Measurements from ENCODE around the gene PEX26. TPM values are rescaled to one million over a fixed set of nuclear protein-coding genes. Genes with fewer than 3 reads are reported as not detected.

The PEX26 gene
- total RNA-seq, 1 experiment from 2014 or later, result 21.9 TPM

DNA sequence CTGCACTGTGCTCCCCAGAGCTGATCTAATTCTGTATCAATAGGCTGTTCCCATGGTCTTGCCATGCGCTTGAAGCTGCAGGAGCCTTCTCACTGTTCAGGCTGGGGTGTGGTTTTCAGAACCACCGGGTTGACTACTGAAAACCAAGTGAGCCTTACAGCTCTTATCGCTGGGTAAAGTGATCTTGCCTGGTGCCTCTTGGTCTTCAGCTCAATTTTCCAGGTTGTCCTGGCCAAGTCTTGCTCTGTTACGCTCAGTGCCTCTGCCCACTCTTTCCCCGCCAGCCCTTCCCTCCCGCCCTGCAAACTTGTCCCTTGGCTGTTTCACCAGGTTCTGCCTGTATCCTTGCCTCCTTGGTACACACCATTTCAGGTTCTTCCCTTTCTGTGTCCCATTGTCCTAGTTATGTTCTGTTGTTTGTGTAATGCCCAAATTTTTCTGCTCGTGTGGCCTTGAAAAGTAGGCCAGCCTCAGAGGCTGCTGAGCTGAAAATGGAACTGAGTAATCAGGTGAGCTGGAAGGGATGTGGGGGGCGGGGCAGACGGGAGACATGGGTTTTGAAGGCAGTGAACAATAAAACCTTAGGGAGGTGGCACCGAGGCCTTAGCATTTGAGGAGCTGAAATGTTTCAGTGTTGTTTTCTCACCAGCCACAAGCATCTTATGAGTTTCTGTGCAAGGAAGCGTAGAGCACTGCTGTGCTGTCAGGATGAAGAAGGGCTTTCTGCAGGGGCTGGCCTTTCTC, 11.2 kb downstream of the PEX26 start:
- peaks cover 4% of the 10 kb centered on the region; the same call in 1 of the 2 replicates for H3K4me1 ChIP-seq (ENCODE audit: control insufficient read depth, insufficient read depth, low read length)
- ChIA-PET CTCF (no interaction called here), POLR2A (interaction anchor here (0.6 kb wide), 1 partner anchor 10 kb away, joined by 3 read pairs; no protein-coding TSS in a partner anchor)
- in situ Hi-C loops (cut with HindIII; ENCODE audit: low pct_unique_long_range_greater_than_20kb, low sequenced_read_pairs), result no loop called here
- no peaks in the 10 kb centered on the region for H3K27me3 ChIP-seq (ENCODE audit: control insufficient read depth, insufficient read depth, low read length)
- H3K36me3 ChIP-seq (ENCODE audit: control insufficient read depth, insufficient read depth, low read length), result no peaks in the 10 kb centered on the region
- no peak for TF ChIP-seq TCF7L2 (IDR thresholded peaks at IDR 0.05; ENCODE audit: low read depth, low read length)
- TF ChIP-seq, protein P1, sequence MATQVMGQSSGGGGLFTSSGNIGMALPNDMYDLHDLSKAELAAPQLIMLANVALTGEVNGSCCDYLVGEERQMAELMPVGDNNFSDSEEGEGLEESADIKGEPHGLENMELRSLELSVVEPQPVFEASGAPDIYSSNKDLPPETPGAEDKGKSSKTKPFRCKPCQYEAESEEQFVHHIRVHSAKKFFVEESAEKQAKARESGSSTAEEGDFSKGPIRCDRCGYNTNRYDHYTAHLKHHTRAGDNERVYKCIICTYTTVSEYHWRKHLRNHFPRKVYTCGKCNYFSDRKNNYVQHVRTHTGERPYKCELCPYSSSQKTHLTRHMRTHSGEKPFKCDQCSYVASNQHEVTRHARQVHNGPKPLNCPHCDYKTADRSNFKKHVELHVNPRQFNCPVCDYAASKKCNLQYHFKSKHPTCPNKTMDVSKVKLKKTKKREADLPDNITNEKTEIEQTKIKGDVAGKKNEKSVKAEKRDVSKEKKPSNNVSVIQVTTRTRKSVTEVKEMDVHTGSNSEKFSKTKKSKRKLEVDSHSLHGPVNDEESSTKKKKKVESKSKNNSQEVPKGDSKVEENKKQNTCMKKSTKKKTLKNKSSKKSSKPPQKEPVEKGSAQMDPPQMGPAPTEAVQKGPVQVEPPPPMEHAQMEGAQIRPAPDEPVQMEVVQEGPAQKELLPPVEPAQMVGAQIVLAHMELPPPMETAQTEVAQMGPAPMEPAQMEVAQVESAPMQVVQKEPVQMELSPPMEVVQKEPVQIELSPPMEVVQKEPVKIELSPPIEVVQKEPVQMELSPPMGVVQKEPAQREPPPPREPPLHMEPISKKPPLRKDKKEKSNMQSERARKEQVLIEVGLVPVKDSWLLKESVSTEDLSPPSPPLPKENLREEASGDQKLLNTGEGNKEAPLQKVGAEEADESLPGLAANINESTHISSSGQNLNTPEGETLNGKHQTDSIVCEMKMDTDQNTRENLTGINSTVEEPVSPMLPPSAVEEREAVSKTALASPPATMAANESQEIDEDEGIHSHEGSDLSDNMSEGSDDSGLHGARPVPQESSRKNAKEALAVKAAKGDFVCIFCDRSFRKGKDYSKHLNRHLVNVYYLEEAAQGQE (IDR thresholded peaks at IDR 0.05; ENCODE audit: insufficient read depth in 1 of 2, low read depth in 2 of 2, low read length in 1 of 2), result no peak
- TF ChIP-seq POLR2AphosphoS5 (IDR thresholded peaks at IDR 0.05; ENCODE audit: low read depth, low read length), result no peak
- no peak for TF ChIP-seq SIN3A (IDR thresholded peaks at IDR 0.05; ENCODE audit: borderline replicate concordance, insufficient read depth, low read depth, low read length)
- TF ChIP-seq, protein P2, sequence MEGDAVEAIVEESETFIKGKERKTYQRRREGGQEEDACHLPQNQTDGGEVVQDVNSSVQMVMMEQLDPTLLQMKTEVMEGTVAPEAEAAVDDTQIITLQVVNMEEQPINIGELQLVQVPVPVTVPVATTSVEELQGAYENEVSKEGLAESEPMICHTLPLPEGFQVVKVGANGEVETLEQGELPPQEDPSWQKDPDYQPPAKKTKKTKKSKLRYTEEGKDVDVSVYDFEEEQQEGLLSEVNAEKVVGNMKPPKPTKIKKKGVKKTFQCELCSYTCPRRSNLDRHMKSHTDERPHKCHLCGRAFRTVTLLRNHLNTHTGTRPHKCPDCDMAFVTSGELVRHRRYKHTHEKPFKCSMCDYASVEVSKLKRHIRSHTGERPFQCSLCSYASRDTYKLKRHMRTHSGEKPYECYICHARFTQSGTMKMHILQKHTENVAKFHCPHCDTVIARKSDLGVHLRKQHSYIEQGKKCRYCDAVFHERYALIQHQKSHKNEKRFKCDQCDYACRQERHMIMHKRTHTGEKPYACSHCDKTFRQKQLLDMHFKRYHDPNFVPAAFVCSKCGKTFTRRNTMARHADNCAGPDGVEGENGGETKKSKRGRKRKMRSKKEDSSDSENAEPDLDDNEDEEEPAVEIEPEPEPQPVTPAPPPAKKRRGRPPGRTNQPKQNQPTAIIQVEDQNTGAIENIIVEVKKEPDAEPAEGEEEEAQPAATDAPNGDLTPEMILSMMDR (IDR thresholded peaks at IDR 0.05), result no peak
- DNase-seq (ENCODE audit: low read depth, low spot score) (no peak), ATAC-seq (no peak)
- no TSS peak for BruUV-seq (replicated peaks)
- intact Hi-C loops (cut with micrococcal nuclease; ENCODE audit: unreplicated experiment), result no loop called here
- no peak overlapping the region for H3K27ac ChIP-seq (ENCODE audit: low read length)
- no peaks in the 10 kb centered on the region for H3K9me3 ChIP-seq (ENCODE audit: control insufficient read depth, insufficient read depth, low read depth, low read length)
- H3K4me3 ChIP-seq (ENCODE audit: low read depth in 2 of 2, low read length in 2 of 2), result no peak overlapping the region

DNA sequence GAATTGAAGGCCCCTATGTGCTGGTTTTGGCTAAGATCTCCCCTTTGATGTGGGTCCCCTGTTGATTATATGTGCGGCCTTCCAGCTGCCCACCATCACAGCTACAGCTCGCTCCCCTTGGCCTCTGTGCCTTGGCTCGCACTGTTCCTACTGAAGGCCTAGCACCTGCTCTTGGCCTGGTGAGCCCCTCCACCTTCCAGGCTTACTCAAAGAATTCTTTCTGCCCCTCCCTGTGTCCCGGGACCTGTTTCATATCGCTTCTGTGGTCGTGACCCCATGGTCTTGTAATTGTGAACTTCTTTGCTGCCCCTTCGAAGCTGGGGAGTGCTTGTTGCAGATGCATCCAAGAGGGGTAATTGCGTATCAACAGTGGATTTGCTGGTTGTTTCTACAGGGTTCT, 12.5 kb downstream of the PEX26 start:
- DNase-seq (ENCODE audit: low read depth, low spot score), result no peak
- Histone ChIP-seq H3K27ac (ENCODE audit: low read length) (no peak overlapping the region), H3K4me3 (ENCODE audit: low read depth in 2 of 2, low read length in 2 of 2) (no peak overlapping the region), H3K27me3 (ENCODE audit: control insufficient read depth, insufficient read depth, low read length) (no peaks in the 10 kb centered on the region), H3K4me1 (ENCODE audit: control insufficient read depth, insufficient read depth, low read length) (peaks cover 4% of the 10 kb centered on the region; the same call in 1 of the 2 replicates), H3K36me3 (ENCODE audit: control insufficient read depth, insufficient read depth, low read length) (no peaks in the 10 kb centered on the region), H3K9me3 (ENCODE audit: control insufficient read depth, insufficient read depth, low read depth, low read length) (no peaks in the 10 kb centered on the region)
- intact Hi-C loops (cut with micrococcal nuclease; ENCODE audit: unreplicated experiment), result no loop called here
- POLR2A ChIA-PET, result no interaction called here
- CTCF ChIA-PET, result no interaction called here
- in situ Hi-C loops (cut with HindIII; ENCODE audit: low pct_unique_long_range_greater_than_20kb, low sequenced_read_pairs), result no loop called here
- ATAC-seq, result no peak
- no peak for TF ChIP-seq SIN3A (IDR thresholded peaks at IDR 0.05; ENCODE audit: borderline replicate concordance, insufficient read depth, low read depth, low read length)
- TF ChIP-seq, protein P1 (IDR thresholded peaks at IDR 0.05; ENCODE audit: insufficient read depth in 1 of 2, low read depth in 2 of 2, low read length in 1 of 2), result no peak
- TF ChIP-seq TCF7L2 (IDR thresholded peaks at IDR 0.05; ENCODE audit: low read depth, low read length), result no peak
- TF ChIP-seq, protein P2 (IDR thresholded peaks at IDR 0.05), result no peak
- no peak for TF ChIP-seq POLR2AphosphoS5 (IDR thresholded peaks at IDR 0.05; ENCODE audit: low read depth, low read length)
- BruUV-seq (replicated peaks), result TSS peak; percentile 68
